Panc1 (cell line): ENCODE data around the gene ESR1.

Experiments used
- POLR2AphosphoS5 ChIP-seq: IDR thresholded peaks from 2 replicates; pipeline ENCODE4 v1.6.1; 2012; ENCODE audit warnings: mild to moderate bottlenecking, low read depth, low read length, moderate library complexity
- SIN3A ChIP-seq: IDR thresholded peaks from 2 replicates; pipeline ENCODE4 v1.6.1; 2012; ENCODE audit warnings: low read depth, mild to moderate bottlenecking, low read length, moderate library complexity, borderline replicate concordance; ENCODE audit not compliant: insufficient read depth
- TCF7L2 ChIP-seq: IDR thresholded peaks from 2 replicates; pipeline ENCODE4 v1.6.1; 2011; ENCODE audit warnings: mild to moderate bottlenecking, low read depth, low read length, inconsistent platforms
- TF ChIP-seq, protein P1 (sequence below): fragments of 450-650 bp; IDR thresholded peaks from 2 replicates; pipeline ENCODE4 v1.5.1; 2017; ENCODE audit warnings: mild to moderate bottlenecking
- TF ChIP-seq, protein P2 (sequence below), 2 experiments: IDR thresholded peaks; 2 replicates each; pipeline ENCODE4 v1.6.1; 2011 to 2012; ENCODE audit warnings: low read depth in 2 of 2, control low read depth in 1 of 2, low read length in 1 of 2, mild to moderate bottlenecking in 1 of 2, moderate library complexity in 1 of 2; ENCODE audit not compliant: insufficient read depth in 1 of 2

DNA sequence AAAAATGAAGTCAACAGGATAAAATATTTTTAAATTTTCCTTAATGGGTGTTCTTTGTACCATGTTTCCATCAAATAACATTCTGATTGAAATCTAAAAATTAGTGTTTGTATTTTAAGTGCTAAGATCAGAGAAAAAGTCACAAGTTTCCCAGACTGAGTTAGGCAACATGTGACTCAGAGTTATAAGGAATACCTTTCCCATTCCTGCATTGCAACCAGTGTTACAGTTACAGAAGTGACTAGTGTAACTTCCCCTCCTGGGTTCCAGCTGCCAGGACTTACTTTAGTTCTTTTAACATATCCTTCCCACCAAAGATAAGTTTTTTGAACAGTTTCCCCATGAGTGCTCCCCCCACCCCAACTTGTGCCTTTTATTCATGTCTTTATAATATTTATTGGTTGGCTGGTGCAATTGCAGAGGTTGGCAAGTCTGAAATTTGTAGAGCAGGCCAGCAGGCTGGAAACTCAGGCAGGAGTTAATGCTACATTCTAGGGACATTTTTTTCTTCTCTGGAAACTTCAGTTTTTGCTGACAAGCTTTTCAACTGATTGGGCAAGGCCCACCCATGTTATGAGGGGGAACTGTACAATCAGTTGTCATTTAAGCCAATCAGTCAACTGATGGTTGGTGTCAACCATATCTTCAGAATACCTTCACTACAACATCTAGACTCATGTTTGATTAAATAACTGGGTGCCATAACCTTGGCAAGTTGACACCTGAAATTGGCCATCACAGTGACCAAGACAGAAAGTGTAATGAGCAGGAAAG lies 22.9 kb upstream of the ESR1 start:
- TF ChIP-seq, protein P1, sequence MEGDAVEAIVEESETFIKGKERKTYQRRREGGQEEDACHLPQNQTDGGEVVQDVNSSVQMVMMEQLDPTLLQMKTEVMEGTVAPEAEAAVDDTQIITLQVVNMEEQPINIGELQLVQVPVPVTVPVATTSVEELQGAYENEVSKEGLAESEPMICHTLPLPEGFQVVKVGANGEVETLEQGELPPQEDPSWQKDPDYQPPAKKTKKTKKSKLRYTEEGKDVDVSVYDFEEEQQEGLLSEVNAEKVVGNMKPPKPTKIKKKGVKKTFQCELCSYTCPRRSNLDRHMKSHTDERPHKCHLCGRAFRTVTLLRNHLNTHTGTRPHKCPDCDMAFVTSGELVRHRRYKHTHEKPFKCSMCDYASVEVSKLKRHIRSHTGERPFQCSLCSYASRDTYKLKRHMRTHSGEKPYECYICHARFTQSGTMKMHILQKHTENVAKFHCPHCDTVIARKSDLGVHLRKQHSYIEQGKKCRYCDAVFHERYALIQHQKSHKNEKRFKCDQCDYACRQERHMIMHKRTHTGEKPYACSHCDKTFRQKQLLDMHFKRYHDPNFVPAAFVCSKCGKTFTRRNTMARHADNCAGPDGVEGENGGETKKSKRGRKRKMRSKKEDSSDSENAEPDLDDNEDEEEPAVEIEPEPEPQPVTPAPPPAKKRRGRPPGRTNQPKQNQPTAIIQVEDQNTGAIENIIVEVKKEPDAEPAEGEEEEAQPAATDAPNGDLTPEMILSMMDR: no peak
- TF ChIP-seq POLR2AphosphoS5 (no peak), SIN3A (no peak), TCF7L2 (no peak)
- TF ChIP-seq, protein P2, sequence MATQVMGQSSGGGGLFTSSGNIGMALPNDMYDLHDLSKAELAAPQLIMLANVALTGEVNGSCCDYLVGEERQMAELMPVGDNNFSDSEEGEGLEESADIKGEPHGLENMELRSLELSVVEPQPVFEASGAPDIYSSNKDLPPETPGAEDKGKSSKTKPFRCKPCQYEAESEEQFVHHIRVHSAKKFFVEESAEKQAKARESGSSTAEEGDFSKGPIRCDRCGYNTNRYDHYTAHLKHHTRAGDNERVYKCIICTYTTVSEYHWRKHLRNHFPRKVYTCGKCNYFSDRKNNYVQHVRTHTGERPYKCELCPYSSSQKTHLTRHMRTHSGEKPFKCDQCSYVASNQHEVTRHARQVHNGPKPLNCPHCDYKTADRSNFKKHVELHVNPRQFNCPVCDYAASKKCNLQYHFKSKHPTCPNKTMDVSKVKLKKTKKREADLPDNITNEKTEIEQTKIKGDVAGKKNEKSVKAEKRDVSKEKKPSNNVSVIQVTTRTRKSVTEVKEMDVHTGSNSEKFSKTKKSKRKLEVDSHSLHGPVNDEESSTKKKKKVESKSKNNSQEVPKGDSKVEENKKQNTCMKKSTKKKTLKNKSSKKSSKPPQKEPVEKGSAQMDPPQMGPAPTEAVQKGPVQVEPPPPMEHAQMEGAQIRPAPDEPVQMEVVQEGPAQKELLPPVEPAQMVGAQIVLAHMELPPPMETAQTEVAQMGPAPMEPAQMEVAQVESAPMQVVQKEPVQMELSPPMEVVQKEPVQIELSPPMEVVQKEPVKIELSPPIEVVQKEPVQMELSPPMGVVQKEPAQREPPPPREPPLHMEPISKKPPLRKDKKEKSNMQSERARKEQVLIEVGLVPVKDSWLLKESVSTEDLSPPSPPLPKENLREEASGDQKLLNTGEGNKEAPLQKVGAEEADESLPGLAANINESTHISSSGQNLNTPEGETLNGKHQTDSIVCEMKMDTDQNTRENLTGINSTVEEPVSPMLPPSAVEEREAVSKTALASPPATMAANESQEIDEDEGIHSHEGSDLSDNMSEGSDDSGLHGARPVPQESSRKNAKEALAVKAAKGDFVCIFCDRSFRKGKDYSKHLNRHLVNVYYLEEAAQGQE (IDR thresholded peaks at IDR 0.05; ENCODE audit: insufficient read depth in 1 of 2, low read depth in 2 of 2, low read length in 1 of 2): no peak
